CD4-positive, alpha-beta memory T cell (primary cell): Measurements from ENCODE around the gene FN1. TPM values are rescaled to one million over a fixed set of nuclear protein-coding genes. Genes with fewer than 3 reads are reported as not detected.

Experiments used
- CTCF ChIA-PET: fragments of 350-600 bp; sonication (Branson Sonifier 250); formaldehyde crosslinking; loops from one replicate; lab custom pipeline; 2021; ENCODE audit warnings: inconsistent platforms; ENCODE audit not compliant: partially characterized antibody; lab: Charles Lee
- POLR2A ChIA-PET: fragments of 350-600 bp; sonication (Branson Sonifier 250); formaldehyde crosslinking; loops from one replicate; lab custom pipeline; 2021; ENCODE audit not compliant: partially characterized antibody; lab: Charles Lee
- DNase-seq, 5 donors: peaks; one replicate each; pipeline versions ENCODE4 v3.0.0 to v3.0.0-alpha.2; 2020 to 2022; ENCODE audit warnings: mixed read lengths in 1 of 5
- H3K27ac ChIP-seq: one replicate; pipeline ENCODE4 v1.7.0; 2013; ENCODE audit warnings: low read depth, low read length
- H3K27me3 ChIP-seq: 2 replicates; pipeline ENCODE4 v1.7.0; 2013; ENCODE audit warnings: mild to moderate bottlenecking, low read length, moderate library complexity; ENCODE audit not compliant: insufficient read depth
- H3K36me3 ChIP-seq: 2 replicates; pipeline ENCODE4 v1.7.0; 2013; ENCODE audit warnings: mild to moderate bottlenecking, low read length, moderate library complexity; ENCODE audit not compliant: insufficient read depth
- H3K4me1 ChIP-seq: 2 replicates; pipeline ENCODE4 v1.7.0; 2013; ENCODE audit warnings: mild to moderate bottlenecking, low read length, moderate library complexity; ENCODE audit not compliant: insufficient read depth
- H3K4me3 ChIP-seq, 2 donors: one replicate each; pipeline ENCODE4 v1.7.0; 2013; ENCODE audit warnings: low read length in 2 of 2, mild to moderate bottlenecking in 1 of 2
- H3K9me3 ChIP-seq, 2 donors: one replicate each; pipeline ENCODE4 v1.7.0; 2013; ENCODE audit warnings: low read length in 2 of 2, control low read depth in 1 of 2; ENCODE audit not compliant: control insufficient read depth in 1 of 2
- H3K27ac Mint-ChIP-seq, 7 donors: one replicate each; pipeline ENCODE4 v1.8.0; 2020 to 2021; ENCODE audit warnings: mixed read lengths in 7 of 7, mild to moderate bottlenecking in 6 of 7, inconsistent platforms in 3 of 7, moderate library complexity in 3 of 7
- H3K27me3 Mint-ChIP-seq, 2 donors: one replicate each; pipeline ENCODE4 v1.8.0; 2020 to 2021; ENCODE audit warnings: mixed read lengths in 2 of 2
- H3K36me3 Mint-ChIP-seq, 2 donors: one replicate each; pipeline ENCODE4 v1.8.0; 2020 to 2021; ENCODE audit warnings: mixed read lengths in 2 of 2, inconsistent platforms in 1 of 2, mild to moderate bottlenecking in 1 of 2
- H3K4me1 Mint-ChIP-seq, 4 donors: one replicate each; pipeline ENCODE4 v1.8.0; 2020 to 2021; ENCODE audit warnings: mixed read lengths in 4 of 4, mild to moderate bottlenecking in 1 of 4
- H3K4me3 Mint-ChIP-seq, 8 donors: one replicate each; pipeline ENCODE4 v1.8.0; 2020 to 2021; ENCODE audit warnings: mixed read lengths in 8 of 8, mild to moderate bottlenecking in 7 of 8, moderate library complexity in 6 of 8, inconsistent platforms in 3 of 8
- H3K9me3 Mint-ChIP-seq, 8 donors: one replicate each; pipeline ENCODE4 v1.8.0; 2020 to 2021; ENCODE audit warnings: mixed read lengths in 8 of 8, mild to moderate bottlenecking in 5 of 8, inconsistent platforms in 3 of 8, moderate library complexity in 1 of 8
- intact Hi-C: fragments of 100-400 bp; cut with micrococcal nuclease; formaldehyde crosslinking; loops from one replicate; pipeline ENCODE4 v1.15.1; 2023
- polyA plus RNA-seq, 2 donors: library from polyadenylated mRNA; unstranded; fragments of 300-500 nt; fragmentation: Illumina TruSeq; gene quantifications; one replicate each; pipeline ENCODE4 v1.2.3, GENCODE V29; 2021
- total RNA-seq, 2 experiments: library from RNA; stranded (reverse); gene quantifications; one replicate each; pipeline ENCODE4 v1.2.3, GENCODE V29; 2021

Gene FN1
- total and polyA plus RNA-seq, 4 experiments from 2014 or later: 0.38 to 1.2 TPM; not detected in 2

- Mint-ChIP-seq H3K4me1 (peaks cover 5 to 9% (median 5%) of the 10 kb centered on the region in 4 donors), H3K9me3 (peaks cover 0 to 1% (median 0%) of the 10 kb centered on the region in 8 donors), H3K27me3 (peaks cover 22 to 25% of the 10 kb centered on the region in 2 donors), H3K27ac (no peak overlapping the region), H3K4me3 (no peak overlapping the region), H3K36me3 (no peaks in the 10 kb centered on the region)
- ChIA-PET CTCF (interaction anchor here (1.6 kb wide), 1 partner anchor 10 kb away, joined by 5 read pairs; no protein-coding TSS in a partner anchor), POLR2A (no interaction called here)
- intact Hi-C loops: no loop called here
- H3K4me3 ChIP-seq: no peak overlapping the region
- no peak for DNase-seq
- H3K36me3 ChIP-seq: no peaks in the 10 kb centered on the region
- no peak overlapping the region for H3K27ac ChIP-seq
- H3K27me3 ChIP-seq: peaks cover 6% of the 10 kb centered on the region
- H3K9me3 ChIP-seq: no peaks in the 10 kb centered on the region
- peaks cover 3% of the 10 kb centered on the region for H3K4me1 ChIP-seq
Observed at GRCh38 chr2:215441560-215442400, 5.9 kb upstream of the FN1 start.

GRCh38 chr2:215439980-215440512 lies 4.2 kb upstream of the FN1 start:
- no peak overlapping the region for H3K27ac ChIP-seq
- no peak overlapping the region for H3K4me3 ChIP-seq
- no peaks in the 10 kb centered on the region for H3K36me3 ChIP-seq
- H3K27me3 ChIP-seq: peaks cover 16% of the 10 kb centered on the region
- Mint-ChIP-seq H3K4me1 (peaks cover 13 to 22% (median 15%) of the 10 kb centered on the region in 4 donors), H3K4me3 (no peak overlapping the region), H3K36me3 (no peaks in the 10 kb centered on the region), H3K27ac (no peak overlapping the region), H3K27me3 (peaks cover 32 to 35% of the 10 kb centered on the region in 2 donors), H3K9me3 (peaks cover 0 to 4% (median 0%) of the 10 kb centered on the region in 8 donors)
- intact Hi-C loops: no loop called here
- CTCF ChIA-PET: interaction anchor here (0.8 to 1.2 kb wide), 2 partner anchors 13 to 40 kb away, joined by 3 to 4 read pairs; no protein-coding TSS in a partner anchor
- POLR2A ChIA-PET: no interaction called here
- no peak for DNase-seq
- H3K4me1 ChIP-seq: peaks cover 18% of the 10 kb centered on the region
- no peaks in the 10 kb centered on the region for H3K9me3 ChIP-seq

GRCh38 chr2:215439404-215439803 lies 3.5 kb upstream of the FN1 start:
- H3K4me3 ChIP-seq: no peak overlapping the region
- H3K27me3 Mint-ChIP-seq: peaks cover 38 to 40% of the 10 kb centered on the region in 2 donors
- POLR2A ChIA-PET: no interaction called here

GRCh38 chr2:215437614-215438013 lies 1.7 kb upstream of the FN1 start:
- H3K4me3 ChIP-seq: no peak overlapping the region
- peaks cover 44 to 48% of the 10 kb centered on the region in 2 donors for H3K27me3 Mint-ChIP-seq
- no peaks in the 10 kb centered on the region for H3K9me3 ChIP-seq
- intact Hi-C loops: no loop called here
- peaks cover 28% of the 10 kb centered on the region for H3K27me3 ChIP-seq
- CTCF ChIA-PET: no interaction called here
- no peak overlapping the region for H3K27ac Mint-ChIP-seq
- H3K36me3 ChIP-seq: no peaks in the 10 kb centered on the region
- H3K4me1 Mint-ChIP-seq: peaks cover 14 to 28% (median 17%) of the 10 kb centered on the region in 4 donors
- peaks cover 19% of the 10 kb centered on the region for H3K4me1 ChIP-seq
- POLR2A ChIA-PET: no interaction called here
- no peaks in the 10 kb centered on the region for H3K36me3 Mint-ChIP-seq
- DNase-seq: no peak
- H3K9me3 Mint-ChIP-seq: peaks cover 0 to 4% (median 0%) of the 10 kb centered on the region in 8 donors
- no peak overlapping the region for H3K27ac ChIP-seq
- H3K4me3 Mint-ChIP-seq: peak overlapping the region in 2 of 8 donors; percentile 0 to 22

More at GRCh38 chr2:215439404-215439803, 3.5 kb upstream of the FN1 start:
- H3K4me1 ChIP-seq: peaks cover 19% of the 10 kb centered on the region
- H3K27ac Mint-ChIP-seq: no peak overlapping the region
- CTCF ChIA-PET: no interaction called here
- peaks cover 0 to 4% (median 0%) of the 10 kb centered on the region in 8 donors for H3K9me3 Mint-ChIP-seq
- no peak overlapping the region for H3K27ac ChIP-seq
- no peaks in the 10 kb centered on the region for H3K9me3 ChIP-seq
- no peak overlapping the region for H3K4me3 Mint-ChIP-seq
- no peaks in the 10 kb centered on the region for H3K36me3 ChIP-seq
- H3K27me3 ChIP-seq: peaks cover 21% of the 10 kb centered on the region
- peaks cover 14 to 28% (median 17%) of the 10 kb centered on the region in 4 donors for H3K4me1 Mint-ChIP-seq
- no peaks in the 10 kb centered on the region for H3K36me3 Mint-ChIP-seq
- DNase-seq: no peak
- intact Hi-C loops: no loop called here

- H3K27me3 Mint-ChIP-seq: peaks cover 48 to 49% of the 10 kb centered on the region in 2 donors
- H3K9me3 ChIP-seq: no peaks in the 10 kb centered on the region
- peak overlapping the region; percentile 74 to 88 (median 81) for H3K4me3 Mint-ChIP-seq
- intact Hi-C loops: no loop called here
- peaks cover 28% of the 10 kb centered on the region for H3K27me3 ChIP-seq
- peak overlapping the region in 2 of 7 donors; percentile 32 to 73 for H3K27ac Mint-ChIP-seq
- peaks cover 0 to 4% (median 0%) of the 10 kb centered on the region in 8 donors for H3K9me3 Mint-ChIP-seq
- ChIA-PET CTCF (no interaction called here), POLR2A (no interaction called here)
- H3K4me3 ChIP-seq: peak overlapping the region in 1 of 2 donors; percentile 19
- no peaks in the 10 kb centered on the region for H3K36me3 ChIP-seq
- no peak for DNase-seq
- H3K27ac ChIP-seq: no peak overlapping the region
- H3K4me1 ChIP-seq: peaks cover 19% of the 10 kb centered on the region
- peaks cover 14 to 28% (median 17%) of the 10 kb centered on the region in 4 donors for H3K4me1 Mint-ChIP-seq
- H3K36me3 Mint-ChIP-seq: peaks cover 0 to under 1% of the 10 kb centered on the region in 2 donors
Observed at GRCh38 chr2:215436705-215437565, 1.1 kb upstream of the FN1 start.

- Histone ChIP-seq H3K27me3 (peaks cover 34% of the 10 kb centered on the region), H3K27ac (no peak overlapping the region), H3K4me1 (peaks cover 19% of the 10 kb centered on the region), H3K9me3 (no peaks in the 10 kb centered on the region), H3K36me3 (no peaks in the 10 kb centered on the region), H3K4me3 (peak overlapping the region; percentile 27 to 38)
- H3K36me3 Mint-ChIP-seq: peaks cover 0 to 4% of the 10 kb centered on the region in 2 donors
- peaks cover 14 to 28% (median 17%) of the 10 kb centered on the region in 4 donors for H3K4me1 Mint-ChIP-seq
- H3K27ac Mint-ChIP-seq: no peak overlapping the region
- peaks cover 0 to 4% (median 1%) of the 10 kb centered on the region in 8 donors for H3K9me3 Mint-ChIP-seq
- ChIA-PET CTCF (no interaction called here), POLR2A (no interaction called here)
- peak overlapping the region; percentile 47 to 80 (median 71) for H3K4me3 Mint-ChIP-seq
- peaks cover 56 to 60% of the 10 kb centered on the region in 2 donors for H3K27me3 Mint-ChIP-seq
- DNase-seq: peak in 2 of 5 donors; percentile 1 to 23
- intact Hi-C loops: no loop called here
Observed at GRCh38 chr2:215435280-215435869, 493 bp downstream of the FN1 start.
